ENCODE data around the gene CCL27. TPM values are rescaled to one million over a fixed set of nuclear protein-coding genes. Genes with fewer than 3 reads are reported as not detected.

CCL27 gene
- total and polyA plus RNA-seq, 10 of the 15 experiments (the other 5 are each of a cell fraction or from before 2014, with no cell fraction given), result 0.45 TPM; not detected in 9

DNA sequence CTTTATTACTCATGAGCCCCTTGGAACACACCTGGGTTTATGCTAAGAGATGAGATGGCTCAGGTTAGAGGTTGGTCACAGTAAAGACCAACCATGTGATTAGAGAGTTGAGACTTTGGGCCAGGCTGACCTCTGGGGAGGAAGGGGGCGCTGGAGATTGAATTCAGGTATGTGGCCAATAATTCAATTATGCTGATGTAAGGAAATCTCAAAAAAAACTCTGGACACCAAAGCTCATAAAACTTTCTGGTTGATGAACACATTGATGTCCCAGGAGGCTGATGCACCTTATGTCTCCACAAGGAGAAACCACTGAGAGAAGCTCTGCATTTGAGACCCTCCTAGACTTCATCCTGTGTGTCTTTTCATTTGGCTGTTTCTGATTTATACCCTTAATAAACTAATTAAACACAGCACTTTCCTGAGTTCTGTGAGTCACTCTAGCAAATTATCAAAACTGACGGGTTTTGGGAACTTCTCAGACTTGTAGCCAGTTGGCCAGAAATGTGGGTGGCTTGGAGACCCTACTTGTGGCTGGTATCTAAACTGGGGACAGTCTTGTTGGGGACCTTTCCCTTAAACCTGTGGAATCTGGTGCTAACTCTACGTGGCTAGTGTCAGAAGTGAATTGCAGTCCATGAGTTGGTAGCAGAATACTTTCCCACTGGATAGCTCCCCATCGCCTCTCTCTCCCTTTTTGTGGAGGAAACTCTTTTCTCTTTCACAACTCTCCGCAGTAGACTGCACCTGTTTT, 7.5 kb upstream of the CCL27 start:
- ChIA-PET CTCF (interaction anchor here (0.7 to 1.6 kb wide), 3 partner anchors 33 to 65 kb away, joined by 3 to 4 read pairs (median 3); no protein-coding TSS in a partner anchor), SMC1A (ENCODE audit: uncharacterized antibody, unreplicated experiment) (no interaction called here), POLR2A (no interaction called here), RAD21 (ENCODE audit: unreplicated experiment) (no interaction called here)
- Histone ChIP-seq H3K4me2 (ENCODE audit: control insufficient read depth, insufficient read depth) (no peak overlapping the region), H3K9me3 (replicated peaks; ENCODE audit: control insufficient read depth, insufficient read depth, low read length) (no peaks in the 10 kb centered on the region; the same call in 2 of the 3 replicates), H2AFZ (ENCODE audit: control insufficient read depth, low read depth, low read length) (no peak overlapping the region), H3K79me2 (ENCODE audit: control insufficient read depth, insufficient read depth, low read length) (no peaks in the 10 kb centered on the region), H3K4me1 (ENCODE audit: control insufficient read depth, insufficient read depth, low read length) (no peaks in the 10 kb centered on the region; the same call in 1 of the 2 replicates), H4K20me1 (ENCODE audit: control insufficient read depth, insufficient read depth) (no peaks in the 10 kb centered on the region), H3K4me3 (no peak overlapping the region), H3K36me3 (ENCODE audit: control insufficient read depth in 2 of 2, insufficient read depth in 2 of 2, low read length in 1 of 2) (no peaks in the 10 kb centered on the region), H3K27me3 (replicated peaks in 1 of 2; ENCODE audit: control insufficient read depth in 2 of 2, insufficient read depth in 2 of 2, low read length in 1 of 2) (no peaks in the 10 kb centered on the region), H3K9ac (ENCODE audit: control insufficient read depth, insufficient read depth, low read length) (no peak overlapping the region), H3K27ac (ENCODE audit: control insufficient read depth, insufficient read depth) (no peak overlapping the region)
- WGBS (ENCODE audit: insufficient coverage, insufficient replicate concordance, low lambda C conversion rate, missing lambda C conversion rate), result 20% methylated on average over 5 of the region's 5 CpGs
- ATAC-seq, result no peak
- in situ Hi-C loops (cut with MboI), result no loop called here
- no peak for DNase-seq (ENCODE audit: low read depth, low spot score)
- no TSS peak for BruUV-seq (replicated peaks)
- FAIRE-seq, result no peak
- intact Hi-C loops (cut with micrococcal nuclease; ENCODE audit: unreplicated experiment), result no loop called here
- TF ChIP-seq CHD2 (IDR thresholded peaks at IDR 0.05; ENCODE audit: borderline replicate concordance, low read depth, low read length) (no peak), BMI1 (IDR thresholded peaks at IDR 0.05; ENCODE audit: borderline replicate concordance) (no peak), TCF12 (IDR thresholded peaks at IDR 0.05; ENCODE audit: low read depth, low read length) (no peak), SIN3A (IDR thresholded peaks at IDR 0.05; ENCODE audit: low read depth, low read length) (no peak), ESRRA (IDR thresholded peaks at IDR 0.05; ENCODE audit: low read length) (no peak), CHD4 (IDR thresholded peaks at IDR 0.05) (no peak), RUNX3 (IDR thresholded peaks at IDR 0.05; ENCODE audit: low read length) (no peak), NFYB (IDR thresholded peaks at IDR 0.05; ENCODE audit: insufficient read depth, low read depth, low read length) (no peak), ZNF217 (IDR thresholded peaks at IDR 0.05) (no peak), ZSCAN29 (IDR thresholded peaks at IDR 0.05) (no peak), SREBF2 (IDR thresholded peaks at IDR 0.05; ENCODE audit: low read length) (no peak), TCF7 (IDR thresholded peaks at IDR 0.05; ENCODE audit: borderline replicate concordance) (no peak), BCL11A (IDR thresholded peaks at IDR 0.05; ENCODE audit: low read depth, low read length) (no peak), ZNF384 (IDR thresholded peaks at IDR 0.05; ENCODE audit: borderline replicate concordance, low read depth, low read length) (no peak)
- TF ChIP-seq, protein P1, sequence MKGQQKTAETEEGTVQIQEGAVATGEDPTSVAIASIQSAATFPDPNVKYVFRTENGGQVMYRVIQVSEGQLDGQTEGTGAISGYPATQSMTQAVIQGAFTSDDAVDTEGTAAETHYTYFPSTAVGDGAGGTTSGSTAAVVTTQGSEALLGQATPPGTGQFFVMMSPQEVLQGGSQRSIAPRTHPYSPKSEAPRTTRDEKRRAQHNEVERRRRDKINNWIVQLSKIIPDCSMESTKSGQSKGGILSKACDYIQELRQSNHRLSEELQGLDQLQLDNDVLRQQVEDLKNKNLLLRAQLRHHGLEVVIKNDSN (IDR thresholded peaks at IDR 0.05; ENCODE audit: borderline replicate concordance, extremely low read length, insufficient read depth, low read depth, low read length), result no peak
- TF ChIP-seq, protein P2, sequence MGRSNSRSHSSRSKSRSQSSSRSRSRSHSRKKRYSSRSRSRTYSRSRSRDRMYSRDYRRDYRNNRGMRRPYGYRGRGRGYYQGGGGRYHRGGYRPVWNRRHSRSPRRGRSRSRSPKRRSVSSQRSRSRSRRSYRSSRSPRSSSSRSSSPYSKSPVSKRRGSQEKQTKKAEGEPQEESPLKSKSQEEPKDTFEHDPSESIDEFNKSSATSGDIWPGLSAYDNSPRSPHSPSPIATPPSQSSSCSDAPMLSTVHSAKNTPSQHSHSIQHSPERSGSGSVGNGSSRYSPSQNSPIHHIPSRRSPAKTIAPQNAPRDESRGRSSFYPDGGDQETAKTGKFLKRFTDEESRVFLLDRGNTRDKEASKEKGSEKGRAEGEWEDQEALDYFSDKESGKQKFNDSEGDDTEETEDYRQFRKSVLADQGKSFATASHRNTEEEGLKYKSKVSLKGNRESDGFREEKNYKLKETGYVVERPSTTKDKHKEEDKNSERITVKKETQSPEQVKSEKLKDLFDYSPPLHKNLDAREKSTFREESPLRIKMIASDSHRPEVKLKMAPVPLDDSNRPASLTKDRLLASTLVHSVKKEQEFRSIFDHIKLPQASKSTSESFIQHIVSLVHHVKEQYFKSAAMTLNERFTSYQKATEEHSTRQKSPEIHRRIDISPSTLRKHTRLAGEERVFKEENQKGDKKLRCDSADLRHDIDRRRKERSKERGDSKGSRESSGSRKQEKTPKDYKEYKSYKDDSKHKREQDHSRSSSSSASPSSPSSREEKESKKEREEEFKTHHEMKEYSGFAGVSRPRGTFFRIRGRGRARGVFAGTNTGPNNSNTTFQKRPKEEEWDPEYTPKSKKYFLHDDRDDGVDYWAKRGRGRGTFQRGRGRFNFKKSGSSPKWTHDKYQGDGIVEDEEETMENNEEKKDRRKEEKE (IDR thresholded peaks at IDR 0.05), result no peak
- TF ChIP-seq, protein P3, sequence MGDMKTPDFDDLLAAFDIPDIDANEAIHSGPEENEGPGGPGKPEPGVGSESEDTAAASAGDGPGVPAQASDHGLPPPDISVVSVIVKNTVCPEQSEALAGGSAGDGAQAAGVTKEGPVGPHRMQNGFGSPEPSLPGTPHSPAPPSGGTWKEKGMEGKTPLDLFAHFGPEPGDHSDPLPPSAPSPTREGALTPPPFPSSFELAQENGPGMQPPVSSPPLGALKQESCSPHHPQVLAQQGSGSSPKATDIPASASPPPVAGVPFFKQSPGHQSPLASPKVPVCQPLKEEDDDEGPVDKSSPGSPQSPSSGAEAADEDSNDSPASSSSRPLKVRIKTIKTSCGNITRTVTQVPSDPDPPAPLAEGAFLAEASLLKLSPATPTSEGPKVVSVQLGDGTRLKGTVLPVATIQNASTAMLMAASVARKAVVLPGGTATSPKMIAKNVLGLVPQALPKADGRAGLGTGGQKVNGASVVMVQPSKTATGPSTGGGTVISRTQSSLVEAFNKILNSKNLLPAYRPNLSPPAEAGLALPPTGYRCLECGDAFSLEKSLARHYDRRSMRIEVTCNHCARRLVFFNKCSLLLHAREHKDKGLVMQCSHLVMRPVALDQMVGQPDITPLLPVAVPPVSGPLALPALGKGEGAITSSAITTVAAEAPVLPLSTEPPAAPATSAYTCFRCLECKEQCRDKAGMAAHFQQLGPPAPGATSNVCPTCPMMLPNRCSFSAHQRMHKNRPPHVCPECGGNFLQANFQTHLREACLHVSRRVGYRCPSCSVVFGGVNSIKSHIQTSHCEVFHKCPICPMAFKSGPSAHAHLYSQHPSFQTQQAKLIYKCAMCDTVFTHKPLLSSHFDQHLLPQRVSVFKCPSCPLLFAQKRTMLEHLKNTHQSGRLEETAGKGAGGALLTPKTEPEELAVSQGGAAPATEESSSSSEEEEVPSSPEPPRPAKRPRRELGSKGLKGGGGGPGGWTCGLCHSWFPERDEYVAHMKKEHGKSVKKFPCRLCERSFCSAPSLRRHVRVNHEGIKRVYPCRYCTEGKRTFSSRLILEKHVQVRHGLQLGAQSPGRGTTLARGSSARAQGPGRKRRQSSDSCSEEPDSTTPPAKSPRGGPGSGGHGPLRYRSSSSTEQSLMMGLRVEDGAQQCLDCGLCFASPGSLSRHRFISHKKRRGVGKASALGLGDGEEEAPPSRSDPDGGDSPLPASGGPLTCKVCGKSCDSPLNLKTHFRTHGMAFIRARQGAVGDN (IDR thresholded peaks at IDR 0.05), result no peak
